Mesothelial cell of epicardium (in vitro differentiated cells): ENCODE data around the gene TRIOBP. TPM values are rescaled to one million over a fixed set of nuclear protein-coding genes. Genes with fewer than 3 reads are reported as not detected.
A peak's percentile ranks its signal among the peaks of the same experiment; 100 is the strongest.

ENCODE experiments used
- DNase-seq, 2 experiments: peaks; one replicate each; pipeline ENCODE4 v3.0.0; 2021; ENCODE audit warnings: low spot score in 2 of 2; ENCODE audit not compliant: unreplicated experiment in 2 of 2
- H3K27ac Mint-ChIP-seq: 2 replicates; pipeline ENCODE4 v1.8.0; 2021; ENCODE audit warnings: mixed read lengths
- H3K27me3 Mint-ChIP-seq: 2 replicates; pipeline ENCODE4 v1.8.0; 2021; ENCODE audit warnings: low read depth, mixed read lengths
- H3K36me3 Mint-ChIP-seq: 2 replicates; pipeline ENCODE4 v1.8.0; 2021; ENCODE audit warnings: mixed read lengths
- H3K4me1 Mint-ChIP-seq: 2 replicates; pipeline ENCODE4 v1.8.0; 2021; ENCODE audit warnings: mixed read lengths
- H3K4me3 Mint-ChIP-seq: 2 replicates; pipeline ENCODE4 v1.8.0; 2021; ENCODE audit warnings: mild to moderate bottlenecking, moderate library complexity, mixed read lengths
- H3K9me3 Mint-ChIP-seq: 2 replicates; pipeline ENCODE4 v1.8.0; 2021; ENCODE audit warnings: mixed read lengths
- total RNA-seq: library from RNA; stranded (reverse); gene quantifications from 3 replicates; pipeline ENCODE4 v1.2.1, GENCODE V29; 2021
- TF ChIP-seq, protein P1 (sequence below): fragments of 200-600 bp; sonication (generic); IDR thresholded peaks from one replicate; pipeline ENCODE4 v1.5.0; 2021; ENCODE audit warnings: antibody characterized with exemption; ENCODE audit not compliant: unreplicated experiment

The TRIOBP gene
- total RNA-seq, 1 donor from 2014 or later, result 76.1 TPM

- Mint-ChIP-seq H3K27ac (peak overlapping the region; percentile 60), H3K27me3 (no peaks in the 10 kb centered on the region), H3K4me3 (no peak overlapping the region), H3K9me3 (no peaks in the 10 kb centered on the region), H3K36me3 (peaks cover 5% of the 10 kb centered on the region), H3K4me1 (no peaks in the 10 kb centered on the region)
- DNase-seq, result no peak
- TF ChIP-seq, protein P1, sequence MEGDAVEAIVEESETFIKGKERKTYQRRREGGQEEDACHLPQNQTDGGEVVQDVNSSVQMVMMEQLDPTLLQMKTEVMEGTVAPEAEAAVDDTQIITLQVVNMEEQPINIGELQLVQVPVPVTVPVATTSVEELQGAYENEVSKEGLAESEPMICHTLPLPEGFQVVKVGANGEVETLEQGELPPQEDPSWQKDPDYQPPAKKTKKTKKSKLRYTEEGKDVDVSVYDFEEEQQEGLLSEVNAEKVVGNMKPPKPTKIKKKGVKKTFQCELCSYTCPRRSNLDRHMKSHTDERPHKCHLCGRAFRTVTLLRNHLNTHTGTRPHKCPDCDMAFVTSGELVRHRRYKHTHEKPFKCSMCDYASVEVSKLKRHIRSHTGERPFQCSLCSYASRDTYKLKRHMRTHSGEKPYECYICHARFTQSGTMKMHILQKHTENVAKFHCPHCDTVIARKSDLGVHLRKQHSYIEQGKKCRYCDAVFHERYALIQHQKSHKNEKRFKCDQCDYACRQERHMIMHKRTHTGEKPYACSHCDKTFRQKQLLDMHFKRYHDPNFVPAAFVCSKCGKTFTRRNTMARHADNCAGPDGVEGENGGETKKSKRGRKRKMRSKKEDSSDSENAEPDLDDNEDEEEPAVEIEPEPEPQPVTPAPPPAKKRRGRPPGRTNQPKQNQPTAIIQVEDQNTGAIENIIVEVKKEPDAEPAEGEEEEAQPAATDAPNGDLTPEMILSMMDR, result no peak
Measured at GRCh38 chr22:37776639-37777005, 79.8 kb downstream of the TRIOBP start.

- H3K27me3 Mint-ChIP-seq, result no peaks in the 10 kb centered on the region
- H3K27ac Mint-ChIP-seq, result no peak overlapping the region
- H3K4me1 Mint-ChIP-seq, result peaks cover 6% of the 10 kb centered on the region
- no peak overlapping the region for H3K4me3 Mint-ChIP-seq
- TF ChIP-seq, protein P1, result no peak
- no peak for DNase-seq
- no peaks in the 10 kb centered on the region for H3K9me3 Mint-ChIP-seq
- peaks cover 5% of the 10 kb centered on the region for H3K36me3 Mint-ChIP-seq
Measured at GRCh38 chr22:37777122-37777687, 80.4 kb downstream of the TRIOBP start.

DNA sequence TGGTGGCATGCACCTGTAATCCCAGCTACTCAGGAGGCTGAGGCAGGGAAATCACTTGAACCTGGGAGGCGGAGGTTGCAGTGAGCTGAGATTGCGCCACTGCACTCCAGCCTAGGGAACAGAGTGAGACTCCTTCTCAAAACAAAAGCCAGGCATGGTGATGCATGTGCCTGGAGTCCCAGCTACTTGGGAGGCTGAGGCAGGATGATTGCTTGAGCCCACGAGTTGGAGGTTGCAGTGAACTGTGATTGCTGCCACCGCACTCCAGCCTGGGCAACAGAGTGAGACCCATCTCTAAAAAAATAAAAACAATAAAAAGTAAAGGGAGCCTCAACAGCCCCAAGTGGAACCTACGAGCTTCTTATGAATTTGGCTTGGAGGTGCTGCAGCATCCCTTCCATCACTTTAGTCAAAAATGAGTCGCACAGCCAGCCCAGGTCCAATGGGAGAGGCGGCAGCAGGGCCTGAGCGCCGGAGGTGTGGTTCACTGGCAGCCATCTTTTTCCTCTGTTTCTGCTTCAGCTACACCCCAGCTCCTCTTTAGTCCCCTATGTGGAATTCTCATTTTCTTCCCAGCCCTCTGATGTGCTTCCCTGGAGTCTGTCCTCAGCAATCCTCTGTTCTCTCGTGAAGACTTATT lies 81.6 kb downstream of the TRIOBP start:
- Mint-ChIP-seq H3K4me1 (peaks cover 9% of the 10 kb centered on the region), H3K36me3 (peaks cover 2% of the 10 kb centered on the region), H3K9me3 (no peaks in the 10 kb centered on the region), H3K4me3 (no peak overlapping the region), H3K27ac (no peak overlapping the region), H3K27me3 (no peaks in the 10 kb centered on the region)
- no peak for DNase-seq
- TF ChIP-seq, protein P1, result no peak

GRCh38 chr22:37781434-37782059 lies 84.7 kb downstream of the TRIOBP start:
- H3K9me3 Mint-ChIP-seq, result no peaks in the 10 kb centered on the region
- DNase-seq, result no peak
- H3K4me1 Mint-ChIP-seq, result peaks cover 18% of the 10 kb centered on the region
- no peaks in the 10 kb centered on the region for H3K27me3 Mint-ChIP-seq
- H3K27ac Mint-ChIP-seq, result no peak overlapping the region
- no peak overlapping the region for H3K4me3 Mint-ChIP-seq
- H3K36me3 Mint-ChIP-seq, result no peaks in the 10 kb centered on the region
- TF ChIP-seq, protein P1, result no peak

DNA sequence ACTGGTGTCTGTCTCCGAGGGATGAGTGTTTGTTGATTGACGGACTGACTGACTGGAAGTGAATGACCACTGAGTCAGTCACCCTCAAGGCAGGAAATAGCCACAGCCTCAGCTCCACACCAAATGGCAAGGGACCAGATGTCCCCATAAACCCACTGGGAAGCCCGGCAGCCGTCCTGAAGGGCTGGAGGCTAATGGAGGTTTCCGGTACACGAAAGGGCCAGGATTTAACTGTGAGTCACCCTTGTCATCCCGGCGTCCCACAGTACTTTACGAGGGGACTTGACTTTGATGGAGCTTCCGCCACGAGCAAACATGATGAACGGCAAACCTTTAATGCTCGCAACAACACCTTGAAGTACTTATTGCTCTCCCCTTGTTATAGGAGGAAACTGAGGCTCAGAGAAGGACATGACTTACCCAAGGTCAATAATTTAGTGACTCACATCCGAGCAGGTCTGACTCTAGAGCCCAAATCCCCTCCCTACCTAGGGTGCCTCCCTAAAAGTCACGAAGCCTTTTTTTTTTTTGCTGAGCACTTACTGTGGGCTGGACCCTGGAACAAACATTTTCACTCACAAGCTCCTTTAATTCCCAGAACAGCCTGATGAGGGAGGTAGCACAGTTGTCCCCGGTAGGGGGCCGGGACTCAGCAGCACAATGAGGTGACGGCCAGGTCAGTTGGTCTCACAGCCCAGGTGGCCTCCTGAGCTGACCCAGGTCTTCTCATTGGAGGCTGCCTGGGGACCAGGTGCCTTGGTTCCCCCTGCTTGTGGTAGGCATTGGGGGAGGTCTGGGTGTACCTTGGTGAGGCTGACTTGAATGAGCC lies 85.7 kb downstream of the TRIOBP start:
- no peaks in the 10 kb centered on the region for H3K36me3 Mint-ChIP-seq
- TF ChIP-seq, protein P1, result no peak
- H3K4me3 Mint-ChIP-seq, result no peak overlapping the region
- H3K9me3 Mint-ChIP-seq, result no peaks in the 10 kb centered on the region
- no peak for DNase-seq
- no peak overlapping the region for H3K27ac Mint-ChIP-seq
- peaks cover 18% of the 10 kb centered on the region for H3K4me1 Mint-ChIP-seq
- no peaks in the 10 kb centered on the region for H3K27me3 Mint-ChIP-seq
